ENCODE data around the gene HHATL. TPM values are rescaled to one million over a fixed set of nuclear protein-coding genes. Genes with fewer than 3 reads are reported as not detected.

The HHATL gene
- total RNA-seq, 2 experiments from 2014 or later = not detected

GRCh38 chr3:42743204-42743995 is 40.8 kb upstream of the HHATL start:
- ATAC-seq (no peak), DNase-seq (no peak)
- POLR2A ChIA-PET = no interaction called here
- H3K9me3 Mint-ChIP-seq (ENCODE audit: insufficient read depth) = no peaks in the 10 kb centered on the region
- CTCF ChIA-PET = interaction anchor here (0.6 to 2.8 kb wide), 16 partner anchors 11 to 242 kb away, joined by 3 to 12 read pairs (median 4); partner anchors contain the start of genes SEC22C, SS18L2 and VIPR1
- no peak overlapping the region for H3K27ac Mint-ChIP-seq
- H3K36me3 Mint-ChIP-seq (ENCODE audit: low read depth) = no peaks in the 10 kb centered on the region
- H3K4me3 Mint-ChIP-seq = no peak overlapping the region
- H3K4me1 Mint-ChIP-seq (ENCODE audit: low read depth) = peaks cover 21% of the 10 kb centered on the region
- no peaks in the 10 kb centered on the region for H3K27me3 Mint-ChIP-seq (ENCODE audit: low read depth)

- Mint-ChIP-seq H3K4me1 (ENCODE audit: low read depth) (peaks cover 14% of the 10 kb centered on the region), H3K4me3 (no peak overlapping the region), H3K27ac (no peak overlapping the region), H3K27me3 (ENCODE audit: low read depth) (no peaks in the 10 kb centered on the region), H3K9me3 (ENCODE audit: insufficient read depth) (no peaks in the 10 kb centered on the region), H3K36me3 (ENCODE audit: low read depth) (no peaks in the 10 kb centered on the region)
- DNase-seq = no peak
- ATAC-seq = no peak
- ChIA-PET POLR2A (no interaction called here), CTCF (interaction anchor here (0.6 to 1.0 kb wide), 3 partner anchors 13 to 241 kb away, joined by 3 to 4 read pairs (median 3); partner anchors contain the start of gene VIPR1)
These were observed 40.1 kb upstream of the HHATL start for GRCh38 chr3:42742688-42743087.

- POLR2A ChIA-PET = no interaction called here
- ATAC-seq = no peak
- Mint-ChIP-seq H3K36me3 (ENCODE audit: low read depth) (no peaks in the 10 kb centered on the region), H3K27me3 (ENCODE audit: low read depth) (no peaks in the 10 kb centered on the region), H3K4me3 (no peak overlapping the region), H3K27ac (no peak overlapping the region), H3K4me1 (ENCODE audit: low read depth) (peaks cover 10% of the 10 kb centered on the region), H3K9me3 (ENCODE audit: insufficient read depth) (no peaks in the 10 kb centered on the region)
- CTCF ChIA-PET = interaction anchor here (1.0 kb wide), 1 partner anchor 240 kb away, joined by 3 read pairs; the partner anchor contains the start of gene VIPR1
- no peak for DNase-seq
These were observed 39.7 kb upstream of the HHATL start for GRCh38 chr3:42742259-42742658.

GRCh38 chr3:42741796-42742195 is 39.2 kb upstream of the HHATL start:
- no peaks in the 10 kb centered on the region for H3K36me3 Mint-ChIP-seq (ENCODE audit: low read depth)
- no peaks in the 10 kb centered on the region for H3K9me3 Mint-ChIP-seq (ENCODE audit: insufficient read depth)
- no peak overlapping the region for H3K27ac Mint-ChIP-seq
- ATAC-seq (no peak), DNase-seq (no peak)
- ChIA-PET CTCF (no interaction called here), POLR2A (no interaction called here)
- H3K4me1 Mint-ChIP-seq (ENCODE audit: low read depth) = peaks cover 8% of the 10 kb centered on the region
- H3K27me3 Mint-ChIP-seq (ENCODE audit: low read depth) = no peaks in the 10 kb centered on the region
- no peak overlapping the region for H3K4me3 Mint-ChIP-seq

GRCh38 chr3:42739401-42740158 is 37.0 kb upstream of the HHATL start:
- CTCF ChIA-PET = no interaction called here
- Mint-ChIP-seq H3K4me3 (no peak overlapping the region), H3K27ac (no peak overlapping the region), H3K9me3 (ENCODE audit: insufficient read depth) (no peaks in the 10 kb centered on the region), H3K4me1 (ENCODE audit: low read depth) (peaks cover 8% of the 10 kb centered on the region), H3K27me3 (ENCODE audit: low read depth) (no peaks in the 10 kb centered on the region), H3K36me3 (ENCODE audit: low read depth) (no peaks in the 10 kb centered on the region)
- POLR2A ChIA-PET = no interaction called here
- DNase-seq (no peak), ATAC-seq (no peak)

GRCh38 chr3:42736531-42736930 is 33.9 kb upstream of the HHATL start:
- ATAC-seq (no peak), DNase-seq (no peak)
- H3K27ac Mint-ChIP-seq = no peak overlapping the region
- ChIA-PET CTCF (interaction anchor here (1.2 to 1.4 kb wide), 2 partner anchors 9 to 11 kb away, joined by 3 to 4 read pairs; no protein-coding TSS in a partner anchor), POLR2A (no interaction called here)
- no peaks in the 10 kb centered on the region for H3K36me3 Mint-ChIP-seq (ENCODE audit: low read depth)
- no peaks in the 10 kb centered on the region for H3K27me3 Mint-ChIP-seq (ENCODE audit: low read depth)
- no peak overlapping the region for H3K4me3 Mint-ChIP-seq
- no peaks in the 10 kb centered on the region for H3K9me3 Mint-ChIP-seq (ENCODE audit: insufficient read depth)
- H3K4me1 Mint-ChIP-seq (ENCODE audit: low read depth) = no peaks in the 10 kb centered on the region

- no peaks in the 10 kb centered on the region for H3K4me1 Mint-ChIP-seq (ENCODE audit: low read depth)
These were observed 33.5 kb upstream of the HHATL start for GRCh38 chr3:42736081-42736480.

GRCh38 chr3:42735615-42736014 is 33.0 kb upstream of the HHATL start:
- H3K27me3 Mint-ChIP-seq (ENCODE audit: low read depth) = no peaks in the 10 kb centered on the region
- ChIA-PET POLR2A (no interaction called here), CTCF (interaction anchor here (1.2 to 1.4 kb wide), 2 partner anchors 10 to 12 kb away, joined by 3 to 4 read pairs; no protein-coding TSS in a partner anchor)
- no peak for ATAC-seq
- no peak overlapping the region for H3K27ac Mint-ChIP-seq
- H3K9me3 Mint-ChIP-seq (ENCODE audit: insufficient read depth) = no peaks in the 10 kb centered on the region
- H3K36me3 Mint-ChIP-seq (ENCODE audit: low read depth) = no peaks in the 10 kb centered on the region
- DNase-seq = no peak
- H3K4me3 Mint-ChIP-seq = no peak overlapping the region
- H3K4me1 Mint-ChIP-seq (ENCODE audit: low read depth) = no peaks in the 10 kb centered on the region

More at GRCh38 chr3:42736081-42736480, 33.5 kb upstream of the HHATL start:
- DNase-seq (no peak), ATAC-seq (no peak)
- H3K27me3 Mint-ChIP-seq (ENCODE audit: low read depth) = no peaks in the 10 kb centered on the region
- no peak overlapping the region for H3K4me3 Mint-ChIP-seq
- H3K9me3 Mint-ChIP-seq (ENCODE audit: insufficient read depth) = no peaks in the 10 kb centered on the region
- H3K36me3 Mint-ChIP-seq (ENCODE audit: low read depth) = no peaks in the 10 kb centered on the region
- CTCF ChIA-PET = interaction anchor here (1.2 to 1.4 kb wide), 2 partner anchors 9 to 12 kb away, joined by 3 to 4 read pairs; no protein-coding TSS in a partner anchor
- POLR2A ChIA-PET = no interaction called here
- no peak overlapping the region for H3K27ac Mint-ChIP-seq

GRCh38 chr3:42735019-42735418 is 32.4 kb upstream of the HHATL start:
- ChIA-PET CTCF (no interaction called here), POLR2A (no interaction called here)
- no peak overlapping the region for H3K4me3 Mint-ChIP-seq
- H3K36me3 Mint-ChIP-seq (ENCODE audit: low read depth) = no peaks in the 10 kb centered on the region
- DNase-seq (no peak), ATAC-seq (no peak)
- no peaks in the 10 kb centered on the region for H3K27me3 Mint-ChIP-seq (ENCODE audit: low read depth)
- H3K27ac Mint-ChIP-seq = no peak overlapping the region
- no peaks in the 10 kb centered on the region for H3K4me1 Mint-ChIP-seq (ENCODE audit: low read depth)
- no peaks in the 10 kb centered on the region for H3K9me3 Mint-ChIP-seq (ENCODE audit: insufficient read depth)

GRCh38 chr3:42734263-42734860 is 31.8 kb upstream of the HHATL start:
- Mint-ChIP-seq H3K27me3 (ENCODE audit: low read depth) (no peaks in the 10 kb centered on the region), H3K9me3 (ENCODE audit: insufficient read depth) (no peaks in the 10 kb centered on the region), H3K4me1 (ENCODE audit: low read depth) (no peaks in the 10 kb centered on the region), H3K36me3 (ENCODE audit: low read depth) (no peaks in the 10 kb centered on the region), H3K4me3 (no peak overlapping the region), H3K27ac (no peak overlapping the region)
- DNase-seq (no peak), ATAC-seq (no peak)
- CTCF ChIA-PET = no interaction called here
- POLR2A ChIA-PET = no interaction called here

- H3K36me3 Mint-ChIP-seq (ENCODE audit: low read depth) = no peaks in the 10 kb centered on the region
- ATAC-seq = no peak
- H3K9me3 Mint-ChIP-seq (ENCODE audit: insufficient read depth) = no peaks in the 10 kb centered on the region
- H3K27me3 Mint-ChIP-seq (ENCODE audit: low read depth) = no peaks in the 10 kb centered on the region
- H3K4me1 Mint-ChIP-seq (ENCODE audit: low read depth) = no peaks in the 10 kb centered on the region
- no peak for DNase-seq
- no peak overlapping the region for H3K4me3 Mint-ChIP-seq
- ChIA-PET CTCF (interaction anchor here (1.3 kb wide), 1 partner anchor 34 kb away, joined by 3 read pairs; no protein-coding TSS in a partner anchor), POLR2A (no interaction called here)
- no peak overlapping the region for H3K27ac Mint-ChIP-seq
These were observed 31.1 kb upstream of the HHATL start for GRCh38 chr3:42733501-42734262.
